ENCODE results near the gene GALNT9. TPM values are rescaled to one million over a fixed set of nuclear protein-coding genes. Genes with fewer than 3 reads are reported as not detected.

GALNT9 gene
- total and polyA plus RNA-seq, 8 donors = 0.15 to 3.1 (median 0.19) TPM; not detected in 5

- intact Hi-C loops (cut with DNase I; ENCODE audit: low total_unique reads) = no loop called here
- Histone ChIP-seq H3K9me3 (no peaks in the 10 kb centered on the region), H3K4me1 (peaks cover 0 to 6% (median 0%) of the 10 kb centered on the region in 4 donors), H3K27me3 (peaks cover 0 to 12% (median 0%) of the 10 kb centered on the region in 3 donors), H3K27ac (no peak overlapping the region), H3K4me3 (no peak overlapping the region), H3K36me3 (no peaks in the 10 kb centered on the region)
- TF ChIP-seq EP300 (IDR thresholded peaks at IDR 0.05) (no peak), POLR2A (IDR thresholded peaks at IDR 0.05) (no peak), POLR2AphosphoS5 (IDR thresholded peaks at IDR 0.05) (no peak), CTCF (IDR thresholded peaks at IDR 0.05) (no peak)
- no peak for DNase-seq
- 78 to 83% (median 82%) methylated on average over 23 to 33 of the region's 33 CpGs for WGBS, 5 donors
Observed at GRCh38 chr12:132237772-132238487, 91.5 kb downstream of the GALNT9 start.

- Histone ChIP-seq H3K27me3 (peaks cover 0 to 12% (median 0%) of the 10 kb centered on the region in 3 donors), H3K27ac (no peak overlapping the region), H3K4me3 (no peak overlapping the region), H3K4me1 (peaks cover 0 to 6% (median 0%) of the 10 kb centered on the region in 4 donors), H3K36me3 (no peaks in the 10 kb centered on the region), H3K9me3 (no peaks in the 10 kb centered on the region)
- no peak for DNase-seq
- TF ChIP-seq EP300 (IDR thresholded peaks at IDR 0.05) (no peak), POLR2A (IDR thresholded peaks at IDR 0.05) (no peak), CTCF (IDR thresholded peaks at IDR 0.05) (no peak), POLR2AphosphoS5 (IDR thresholded peaks at IDR 0.05) (no peak)
- 74 to 84% (median 80%) methylated on average over 11 to 14 of the region's 14 CpGs for WGBS, 5 donors
- intact Hi-C loops (cut with DNase I; ENCODE audit: low total_unique reads) = no loop called here
Observed at GRCh38 chr12:132236930-132237771, 92.2 kb downstream of the GALNT9 start.

GRCh38 chr12:132236129-132236929, 93.1 kb downstream of the GALNT9 start:
- Histone ChIP-seq H3K27ac (no peak overlapping the region), H3K36me3 (no peaks in the 10 kb centered on the region), H3K27me3 (peaks cover 0 to 12% (median 0%) of the 10 kb centered on the region in 3 donors), H3K4me1 (peaks cover 0 to 6% (median 0%) of the 10 kb centered on the region in 4 donors), H3K4me3 (no peak overlapping the region), H3K9me3 (no peaks in the 10 kb centered on the region)
- intact Hi-C loops (cut with DNase I; ENCODE audit: low total_unique reads) = no loop called here
- 70 to 84% (median 78%) methylated on average over 25 to 31 of the region's 31 CpGs for WGBS, 5 donors
- DNase-seq = no peak
- TF ChIP-seq POLR2AphosphoS5 (IDR thresholded peaks at IDR 0.05) = no peak
- no peak for TF ChIP-seq POLR2A (IDR thresholded peaks at IDR 0.05)
- TF ChIP-seq EP300 (IDR thresholded peaks at IDR 0.05) = no peak
- TF ChIP-seq CTCF (IDR thresholded peaks at IDR 0.05) = no peak
